ENCODE measurements around the gene ETS1. TPM values are rescaled to one million over a fixed set of nuclear protein-coding genes. Genes with fewer than 3 reads are reported as not detected.

ETS1 gene
- total RNA-seq, 1 experiment from 2014 or later = 3.7 TPM

GRCh38 chr11:128532572-128533091 lies 54.7 kb downstream of the ETS1 start:
- H3K36me3 ChIP-seq (ENCODE audit: insufficient read depth, low read length, poor library complexity, severe bottlenecking) = no peaks in the 10 kb centered on the region
- H3K4me1 ChIP-seq (ENCODE audit: insufficient read depth, low read length, poor library complexity, severe bottlenecking) = no peaks in the 10 kb centered on the region
- no TSS peak for BruUV-seq (replicated peaks)
- H3K9me3 ChIP-seq (ENCODE audit: low read depth, low read length, poor library complexity, severe bottlenecking) = no peaks in the 10 kb centered on the region
- peaks cover 52% of the 10 kb centered on the region for H3K27me3 ChIP-seq (replicated peaks; ENCODE audit: insufficient read depth, low read depth, low read length, poor library complexity)
- TF ChIP-seq CTCF (conservative IDR thresholded peaks at IDR 0.05; ENCODE audit: low read depth, low read length) = no peak
- TF ChIP-seq EZH2 (IDR thresholded peaks at IDR 0.05; ENCODE audit: borderline replicate concordance, low read depth, low read length, poor library complexity, severe bottlenecking) = no peak
- ChIA-PET POLR2A (ENCODE audit: low non-redundant PET) (no interaction called here), CTCF (no interaction called here)
- intact Hi-C loops (cut with micrococcal nuclease; ENCODE audit: unreplicated experiment) = no loop called here
- H3K27ac ChIP-seq (ENCODE audit: low read depth, low read length, poor library complexity, severe bottlenecking) = no peak overlapping the region
- no peak overlapping the region for H3K4me3 ChIP-seq (ENCODE audit: low read depth, low read length, poor library complexity, severe bottlenecking)
- no peak for DNase-seq (ENCODE audit: low spot score)

DNA sequence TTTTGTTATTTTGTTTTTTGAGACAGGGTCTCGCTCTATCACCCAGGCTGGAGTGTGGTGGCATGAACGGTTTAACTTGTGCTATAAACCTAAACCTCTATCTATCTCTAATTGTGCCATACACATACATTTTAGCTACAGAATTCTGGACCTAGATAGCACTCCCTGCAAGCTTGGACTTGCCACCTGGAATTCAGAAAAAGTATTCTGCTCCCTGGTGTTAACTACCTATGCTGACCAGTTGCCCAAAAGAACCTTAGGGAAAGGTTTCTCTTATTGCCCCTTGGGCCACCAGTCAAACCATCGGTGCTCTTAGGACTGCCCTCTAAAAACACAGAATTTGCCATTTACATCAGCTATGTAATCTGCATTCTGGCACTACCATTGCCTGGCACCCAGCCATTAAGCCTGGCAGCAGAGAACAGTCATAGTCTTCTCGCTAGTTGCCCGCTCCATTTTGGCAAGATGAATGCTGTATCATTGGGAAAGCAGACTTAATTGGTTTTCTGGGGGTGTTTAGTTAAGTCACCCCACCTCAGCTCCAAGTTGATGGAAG lies 55.3 kb downstream of the ETS1 start:
- intact Hi-C loops (cut with micrococcal nuclease; ENCODE audit: unreplicated experiment) = no loop called here
- peaks cover 51% of the 10 kb centered on the region for H3K27me3 ChIP-seq (replicated peaks; ENCODE audit: insufficient read depth, low read depth, low read length, poor library complexity)
- no peak overlapping the region for H3K4me3 ChIP-seq (ENCODE audit: low read depth, low read length, poor library complexity, severe bottlenecking)
- H3K27ac ChIP-seq (ENCODE audit: low read depth, low read length, poor library complexity, severe bottlenecking) = no peak overlapping the region
- TF ChIP-seq EZH2 (IDR thresholded peaks at IDR 0.05; ENCODE audit: borderline replicate concordance, low read depth, low read length, poor library complexity, severe bottlenecking) (no peak), CTCF (conservative IDR thresholded peaks at IDR 0.05; ENCODE audit: low read depth, low read length) (no peak)
- POLR2A ChIA-PET (ENCODE audit: low non-redundant PET) = no interaction called here
- CTCF ChIA-PET = no interaction called here
- H3K9me3 ChIP-seq (ENCODE audit: low read depth, low read length, poor library complexity, severe bottlenecking) = no peaks in the 10 kb centered on the region
- H3K36me3 ChIP-seq (ENCODE audit: insufficient read depth, low read length, poor library complexity, severe bottlenecking) = no peaks in the 10 kb centered on the region
- H3K4me1 ChIP-seq (ENCODE audit: insufficient read depth, low read length, poor library complexity, severe bottlenecking) = no peaks in the 10 kb centered on the region
- BruUV-seq (replicated peaks) = no TSS peak
- no peak for DNase-seq (ENCODE audit: low spot score)

DNA sequence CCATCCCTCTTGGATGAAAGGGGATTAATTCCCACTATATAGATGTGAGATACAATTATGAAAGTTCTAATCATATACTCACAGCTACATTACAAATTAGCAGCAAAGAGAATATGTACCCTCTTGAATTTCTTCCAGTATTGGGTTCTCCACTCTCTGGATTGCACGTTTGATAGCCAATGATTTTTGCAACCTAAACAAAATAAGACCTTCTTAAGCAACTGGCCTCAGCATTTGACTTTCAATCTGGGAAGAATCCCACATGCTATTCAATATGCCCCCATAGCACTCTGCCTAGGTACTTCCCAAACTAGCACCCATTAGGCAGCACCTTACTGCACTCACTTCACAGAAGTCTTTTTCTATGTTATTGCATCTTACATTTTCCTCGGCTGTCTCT lies 55.8 kb downstream of the ETS1 start:
- no peak overlapping the region for H3K27ac ChIP-seq (ENCODE audit: low read depth, low read length, poor library complexity, severe bottlenecking)
- H3K27me3 ChIP-seq (replicated peaks; ENCODE audit: insufficient read depth, low read depth, low read length, poor library complexity) = peaks cover 51% of the 10 kb centered on the region
- H3K9me3 ChIP-seq (ENCODE audit: low read depth, low read length, poor library complexity, severe bottlenecking) = no peaks in the 10 kb centered on the region
- ChIA-PET POLR2A (ENCODE audit: low non-redundant PET) (no interaction called here), CTCF (no interaction called here)
- DNase-seq (ENCODE audit: low spot score) = no peak
- H3K4me3 ChIP-seq (ENCODE audit: low read depth, low read length, poor library complexity, severe bottlenecking) = no peak overlapping the region
- H3K4me1 ChIP-seq (ENCODE audit: insufficient read depth, low read length, poor library complexity, severe bottlenecking) = no peaks in the 10 kb centered on the region
- BruUV-seq (replicated peaks) = no TSS peak
- no peak for TF ChIP-seq EZH2 (IDR thresholded peaks at IDR 0.05; ENCODE audit: borderline replicate concordance, low read depth, low read length, poor library complexity, severe bottlenecking)
- no peak for TF ChIP-seq CTCF (conservative IDR thresholded peaks at IDR 0.05; ENCODE audit: low read depth, low read length)
- no peaks in the 10 kb centered on the region for H3K36me3 ChIP-seq (ENCODE audit: insufficient read depth, low read length, poor library complexity, severe bottlenecking)
- intact Hi-C loops (cut with micrococcal nuclease; ENCODE audit: unreplicated experiment) = no loop called here

All from A673 (cell line).